SU-DHL-6 (cell line): ENCODE data around the gene NPAS3.

ENCODE experiments used
- CTCF ChIP-seq: fragments of 200-600 bp; sonication (generic); IDR thresholded peaks from one replicate; pipeline ENCODE4 v1.5.1; 2017; ENCODE audit warnings: antibody characterized with exemption, mild to moderate bottlenecking, low read length, moderate library complexity; ENCODE audit not compliant: insufficient read depth, poor library complexity, severe bottlenecking
- EZH2phosphoT487 ChIP-seq: fragments of 200-600 bp; sonication (generic), shearing (Covaris generic); conservative IDR thresholded peaks from 2 replicates; pipeline ENCODE4 v1.6.1; 2018; ENCODE audit warnings: mild to moderate bottlenecking, antibody characterized with exemption, low read length, moderate library complexity, mixed read lengths

GRCh38 chr14:33584697-33585096 lies 646.0 kb downstream of the NPAS3 start:
- TF ChIP-seq CTCF = no peak
- no peak for TF ChIP-seq EZH2phosphoT487
